ENCODE measurements around the gene THAP7. TPM values are rescaled to one million over a fixed set of nuclear protein-coding genes. Genes with fewer than 3 reads are reported as not detected.
A peak's percentile ranks its signal among the peaks of the same experiment; 100 is the strongest.

THAP7 gene
- total RNA-seq, 1 donor from 2014 or later: 56.5 TPM

GRCh38 chr22:20994128-20994901, 7.6 kb downstream of the THAP7 start:
- DNase-seq (ENCODE audit: low read depth): no peak

DNA sequence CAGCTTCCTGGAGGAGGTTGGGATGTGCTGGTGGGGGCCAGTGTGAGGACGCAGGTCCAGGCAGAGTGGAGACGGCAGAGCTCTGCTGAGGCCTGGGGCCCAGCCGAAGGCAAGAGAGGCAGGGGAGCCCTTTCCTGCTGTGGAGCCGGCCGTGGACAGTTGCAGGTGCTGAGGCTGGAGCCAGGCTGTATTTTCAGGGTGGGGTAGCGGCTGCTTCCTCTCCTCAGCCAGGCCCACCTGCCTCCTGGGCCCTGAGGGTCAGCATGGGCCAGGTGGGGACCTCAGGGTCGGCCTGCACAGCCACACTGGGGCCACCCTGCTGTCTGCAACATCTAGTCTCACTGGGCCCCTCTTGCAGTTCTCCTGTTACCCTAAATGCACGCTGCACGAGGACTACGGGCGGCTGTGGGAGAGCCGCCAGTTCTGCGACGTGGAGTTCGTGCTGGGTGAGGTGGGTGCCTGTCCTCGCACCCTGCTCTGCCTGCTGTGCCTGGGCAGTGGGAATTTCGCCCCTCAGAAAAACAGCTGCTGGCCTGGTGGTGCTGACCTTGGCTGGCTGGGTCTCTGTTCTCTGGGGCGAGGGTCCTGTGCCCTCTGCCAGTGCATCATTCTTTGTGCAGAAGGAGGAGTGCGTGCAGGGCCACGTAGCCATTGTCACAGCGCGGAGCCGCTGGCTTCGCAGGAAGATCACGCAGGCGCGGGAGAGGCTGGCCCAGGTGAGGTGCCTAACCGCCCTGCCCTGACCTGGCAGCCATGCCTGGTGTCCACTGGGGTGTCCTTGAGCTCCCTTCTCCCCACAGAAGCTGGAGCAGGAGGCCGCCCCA, 8.4 kb downstream of the THAP7 start:
- no peak for DNase-seq (ENCODE audit: low read depth)

- DNase-seq (ENCODE audit: low read depth): no peak
These were observed 9.2 kb downstream of the THAP7 start for GRCh38 chr22:20992456-20993303.

DNA sequence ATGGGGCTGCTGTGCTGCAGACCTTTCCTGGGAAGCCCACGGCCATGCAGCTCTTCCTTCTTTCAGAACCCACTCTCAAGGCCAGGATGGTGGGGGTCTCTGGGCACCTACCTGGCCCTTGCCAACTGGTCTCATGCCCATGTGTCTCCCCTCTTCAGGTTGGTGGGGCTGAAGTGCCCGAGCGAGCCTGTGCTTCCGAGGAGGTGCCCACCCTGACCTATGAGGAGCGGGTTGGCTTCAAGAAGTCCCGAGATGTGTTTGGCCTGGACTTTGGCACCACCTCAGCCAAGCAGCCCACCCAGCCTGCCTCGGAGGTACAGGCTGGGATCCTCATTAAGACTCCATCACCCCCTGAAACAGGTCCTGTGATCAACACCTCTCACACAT, 9.9 kb downstream of the THAP7 start:
- DNase-seq (ENCODE audit: low read depth): no peak

DNA sequence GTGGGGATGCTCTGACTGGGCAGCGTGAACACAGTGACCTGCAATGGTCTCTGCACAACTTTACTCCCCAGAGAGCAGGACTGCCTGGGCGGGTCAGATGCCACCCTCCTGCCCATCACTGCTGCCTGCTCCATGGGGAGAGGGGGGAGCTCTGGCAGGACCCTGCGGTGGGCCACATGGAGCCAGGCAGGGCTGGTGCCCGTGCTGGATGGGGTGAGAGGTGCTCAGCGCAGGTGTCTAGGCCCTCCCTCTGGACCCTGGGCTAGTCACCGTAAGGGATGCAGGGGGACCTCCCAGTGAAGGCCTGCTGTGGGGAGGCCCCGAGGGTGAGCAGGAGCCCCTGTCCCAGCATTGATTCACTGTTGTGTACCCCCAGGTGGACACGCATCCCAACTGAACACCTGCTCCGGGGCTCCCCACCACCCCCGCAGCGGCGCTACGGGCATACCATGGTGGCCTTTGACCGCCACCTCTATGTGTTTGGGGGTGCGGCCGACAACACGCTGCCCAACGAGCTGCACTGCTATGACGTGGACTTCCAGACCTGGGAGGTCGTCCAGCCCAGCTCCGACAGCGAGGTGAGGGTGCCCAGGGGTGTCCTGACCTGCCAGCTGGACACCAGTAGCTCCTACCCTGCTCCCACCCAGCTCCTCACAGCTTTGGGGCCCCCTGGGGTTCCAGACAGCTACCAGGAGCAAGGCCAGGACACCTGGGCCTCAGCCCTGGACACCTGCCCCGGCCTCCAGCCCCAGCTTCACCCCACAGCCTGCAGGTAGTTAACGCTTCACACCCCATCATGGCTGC, 10.5 kb downstream of the THAP7 start:
- DNase-seq (ENCODE audit: low read depth): no peak

GRCh38 chr22:20990184-20991180, 11.4 kb downstream of the THAP7 start:
- no peak for DNase-seq (ENCODE audit: low read depth)

GRCh38 chr22:20989323-20990138, 12.4 kb downstream of the THAP7 start:
- no peak for DNase-seq (ENCODE audit: low read depth)

DNA sequence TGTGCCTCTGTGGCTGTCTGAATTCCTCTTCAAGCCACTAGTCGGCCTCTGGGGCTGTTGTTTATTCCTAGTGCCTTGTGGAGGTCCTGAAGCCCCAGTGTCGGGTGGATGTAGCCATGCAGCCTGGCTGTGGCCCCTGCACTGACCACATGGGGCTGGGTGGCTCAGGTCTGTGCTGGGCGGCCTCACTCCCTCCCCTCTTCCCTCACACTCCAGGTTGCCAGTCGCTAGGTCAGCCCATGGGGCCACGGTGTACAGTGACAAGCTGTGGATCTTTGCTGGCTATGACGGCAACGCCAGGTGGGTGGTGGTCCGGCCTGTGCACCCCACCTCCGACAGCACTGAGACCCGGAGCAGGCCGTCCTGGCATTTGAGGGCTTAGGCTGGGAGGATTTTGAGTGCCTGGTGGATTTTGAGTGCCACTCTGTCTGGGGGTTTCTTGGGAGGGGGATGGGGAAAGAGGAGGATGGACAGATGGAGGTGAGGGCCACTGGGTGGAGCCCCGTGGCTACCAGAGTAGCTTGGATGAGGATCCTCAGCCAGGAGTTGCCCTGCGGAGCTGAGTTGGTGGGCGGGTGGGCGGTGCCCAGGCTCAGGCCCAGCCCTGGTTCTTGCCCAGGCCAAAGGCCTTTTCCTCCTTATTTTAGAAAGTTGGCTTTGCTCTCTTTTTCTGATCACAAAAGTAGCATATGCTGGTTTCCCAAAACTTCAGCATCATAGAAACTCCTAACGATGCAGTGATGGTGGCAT, 13.2 kb downstream of the THAP7 start:
- DNase-seq (ENCODE audit: low read depth): no peak

DNA sequence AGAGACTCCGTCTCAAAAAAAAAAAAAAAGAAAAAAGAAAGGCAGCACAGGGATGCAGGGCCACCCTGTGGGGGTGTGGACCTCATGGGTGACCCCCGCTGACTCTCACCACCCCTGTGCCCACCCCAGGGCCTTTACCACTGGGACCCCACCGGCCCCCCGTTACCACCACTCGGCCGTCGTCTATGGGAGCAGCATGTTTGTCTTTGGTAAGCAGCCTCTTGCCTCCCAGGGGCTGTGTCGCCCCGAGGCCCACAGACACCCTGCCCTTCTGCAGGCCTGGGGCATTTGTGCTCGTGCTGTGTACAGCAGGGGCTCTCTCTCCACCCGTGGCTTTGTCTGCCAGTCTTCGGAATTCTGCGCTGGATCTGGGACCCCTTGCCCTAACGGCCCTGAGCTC, 14.5 kb downstream of the THAP7 start:
- DNase-seq (ENCODE audit: low read depth): no peak

DNA sequence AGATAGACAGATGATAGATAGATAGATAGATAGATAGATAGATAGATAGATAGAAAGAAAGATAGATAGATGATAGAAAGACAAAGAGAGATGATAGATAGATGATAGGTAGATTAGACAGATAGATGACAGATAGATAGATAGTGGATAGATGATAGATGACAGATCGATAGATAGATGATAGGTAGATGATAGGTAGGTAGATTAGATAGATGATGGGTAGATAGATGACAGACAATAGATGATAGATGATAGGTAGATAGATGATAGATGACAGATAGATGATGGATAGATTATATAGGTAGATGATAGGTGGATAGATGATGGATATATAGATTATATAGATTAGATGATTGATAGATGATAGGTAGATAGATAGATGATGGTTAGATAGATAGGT, 15.6 kb downstream of the THAP7 start:
- DNase-seq (ENCODE audit: low read depth): no peak

GRCh38 chr22:20985720-20986119, 16.2 kb downstream of the THAP7 start:
- no peak for DNase-seq (ENCODE audit: low read depth)

DNA sequence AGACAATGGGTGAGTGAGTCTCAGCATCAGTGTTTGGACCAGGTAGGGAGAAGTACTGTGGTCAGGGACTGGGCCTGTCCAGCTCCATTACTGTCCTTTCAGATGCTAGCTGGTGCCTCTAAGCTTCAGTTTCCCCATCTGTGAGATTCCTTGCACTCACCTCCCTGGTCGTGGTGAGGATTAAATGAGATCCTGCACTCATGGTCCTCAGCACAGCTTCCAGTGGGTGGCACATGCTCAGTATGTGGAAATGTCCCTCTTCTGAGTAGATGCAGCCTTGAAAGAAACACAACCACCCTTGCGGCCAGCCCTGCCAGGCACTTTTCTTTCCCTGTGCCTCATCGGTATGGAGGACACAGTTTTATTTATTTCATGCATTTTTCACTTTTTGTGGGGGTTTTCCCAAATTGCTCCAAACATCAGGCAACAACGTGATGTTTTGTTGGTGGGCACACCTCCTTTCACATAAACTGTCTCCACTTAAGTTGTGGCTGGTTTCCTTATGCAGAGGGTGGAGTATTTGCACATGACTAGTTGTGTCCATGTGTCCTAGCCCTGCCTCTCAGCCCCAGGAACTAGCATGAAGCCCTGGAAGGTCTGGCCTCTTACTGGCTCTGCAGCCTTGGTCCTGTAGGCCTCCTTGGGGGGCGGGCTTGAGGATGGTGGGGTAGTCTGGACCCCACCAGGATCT, 18.7 kb downstream of the THAP7 start:
- DNase-seq (ENCODE audit: low read depth): no peak

DNA sequence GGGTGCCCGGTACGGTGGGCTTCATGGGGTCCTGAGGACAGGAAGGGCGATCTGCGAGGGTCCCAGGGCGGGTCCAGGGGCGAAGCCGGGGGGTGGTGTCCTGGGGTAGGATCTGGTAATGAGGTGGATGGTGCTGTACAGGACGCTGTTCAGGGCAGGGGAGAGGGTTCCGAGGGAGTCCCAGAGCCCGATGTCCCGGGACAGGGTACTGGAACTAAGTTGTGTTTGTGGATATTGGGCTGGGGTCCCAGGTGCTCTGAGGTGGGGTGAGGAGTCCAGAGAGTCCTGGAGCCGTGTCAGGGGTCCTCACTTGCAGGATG, 19.4 kb downstream of the THAP7 start:
- DNase-seq (ENCODE audit: low read depth): no peak

DNA sequence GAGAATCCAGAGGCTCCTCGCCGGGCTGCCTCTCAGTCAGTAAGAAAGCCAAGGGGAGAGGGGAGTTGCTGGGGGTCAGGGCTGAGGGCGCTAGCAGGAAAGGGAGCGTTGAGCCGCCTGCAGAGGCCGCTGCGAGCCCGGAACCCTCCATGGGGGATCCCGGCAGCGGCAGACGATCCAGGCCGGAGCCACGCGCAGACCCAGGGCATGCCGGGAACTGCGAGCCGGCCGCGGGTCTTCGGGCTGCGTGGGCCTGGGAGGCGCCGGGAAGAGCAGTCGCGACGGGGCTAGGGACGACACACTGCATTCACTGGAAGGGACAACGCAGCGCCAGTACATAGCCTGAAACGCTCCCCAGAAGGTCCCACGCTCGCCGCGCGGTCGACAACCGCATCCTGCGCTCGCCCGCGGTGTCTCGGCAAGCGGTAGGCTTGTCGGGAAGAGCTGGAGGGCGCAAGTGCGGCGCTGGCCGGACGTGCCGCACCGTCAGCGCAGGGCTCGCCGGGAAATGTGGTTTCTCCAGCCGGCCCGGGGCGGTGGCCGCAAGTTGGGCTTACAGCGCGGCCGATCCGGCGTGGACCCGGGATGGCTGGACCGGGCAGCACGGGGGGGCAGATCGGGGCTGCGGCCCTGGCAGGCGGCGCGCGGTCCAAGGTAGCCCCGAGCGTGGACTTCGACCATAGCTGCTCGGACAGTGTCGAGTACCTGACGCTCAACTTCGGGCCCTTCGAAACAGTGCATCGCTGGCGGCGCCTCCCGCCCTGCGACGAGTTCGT, 19.9 kb downstream of the THAP7 start, which contains the start of gene LZTR1:
Gene LZTR1, plus strand, starts transcription at position 511 of the 776 bp plus-strand sequence. Its CDS starts 75 bp downstream, at position 586.
- DNase-seq (ENCODE audit: low read depth): peak; percentile 88

- no peak for DNase-seq (ENCODE audit: low read depth)
These were observed 20.8 kb downstream of the THAP7 start for GRCh38 chr22:20980938-20981722.

GRCh38 chr22:20980523-20980922, 21.4 kb downstream of the THAP7 start:
- no peak for DNase-seq (ENCODE audit: low read depth)
